IPS DF 4.7 (cell line): ENCODE data around the gene MED9.

Experiments used
- DNase-seq: peaks from one replicate; pipeline ENCODE4 v3.0.0-alpha.2; 2013; ENCODE audit warnings: low spot score; ENCODE audit errors: extremely low read depth

MED9 gene

GRCh38 chr17:17535957-17536356, 59.2 kb downstream of the MED9 start:
- DNase-seq = no peak

GRCh38 chr17:17536702-17537101, 59.9 kb downstream of the MED9 start:
- DNase-seq = no peak

GRCh38 chr17:17537311-17538099, 60.7 kb downstream of the MED9 start:
- no peak for DNase-seq

- DNase-seq = no peak
Measured at GRCh38 chr17:17538417-17539391, 61.9 kb downstream of the MED9 start.

- DNase-seq = no peak
Measured at GRCh38 chr17:17539591-17539990, 62.8 kb downstream of the MED9 start.

GRCh38 chr17:17540278-17540906, 63.6 kb downstream of the MED9 start:
- no peak for DNase-seq

GRCh38 chr17:17540935-17541639, 64.3 kb downstream of the MED9 start:
- no peak for DNase-seq

- no peak for DNase-seq
Measured at GRCh38 chr17:17541640-17542001, 64.8 kb downstream of the MED9 start.
